Hindlimb muscle (tissue), 1 donor: ENCODE data around the gene RPL38. TPM values are rescaled to one million over a fixed set of nuclear protein-coding genes. Genes with fewer than 3 reads are reported as not detected.
A peak's percentile ranks its signal among the peaks of the same experiment; 100 is the strongest.
"Not testable (repeated sequence)": the region's sequence is repeated elsewhere in the genome, so short reads cannot be mapped to it uniquely, and the experiment has no call there.

Experiments
- DNase-seq: peaks from one replicate; pipeline ENCODE4 v3.0.0-alpha.2; 2013
- polyA plus RNA-seq: library from polyadenylated mRNA; unstranded; fragments of 120-200 nt; gene quantifications from one replicate; pipeline ENCODE4 v1.2.1, GENCODE V29; 2013; ENCODE audit not compliant: insufficient read length

The RPL38 gene
- polyA plus RNA-seq, 1 donor = 1,766 TPM

DNA sequence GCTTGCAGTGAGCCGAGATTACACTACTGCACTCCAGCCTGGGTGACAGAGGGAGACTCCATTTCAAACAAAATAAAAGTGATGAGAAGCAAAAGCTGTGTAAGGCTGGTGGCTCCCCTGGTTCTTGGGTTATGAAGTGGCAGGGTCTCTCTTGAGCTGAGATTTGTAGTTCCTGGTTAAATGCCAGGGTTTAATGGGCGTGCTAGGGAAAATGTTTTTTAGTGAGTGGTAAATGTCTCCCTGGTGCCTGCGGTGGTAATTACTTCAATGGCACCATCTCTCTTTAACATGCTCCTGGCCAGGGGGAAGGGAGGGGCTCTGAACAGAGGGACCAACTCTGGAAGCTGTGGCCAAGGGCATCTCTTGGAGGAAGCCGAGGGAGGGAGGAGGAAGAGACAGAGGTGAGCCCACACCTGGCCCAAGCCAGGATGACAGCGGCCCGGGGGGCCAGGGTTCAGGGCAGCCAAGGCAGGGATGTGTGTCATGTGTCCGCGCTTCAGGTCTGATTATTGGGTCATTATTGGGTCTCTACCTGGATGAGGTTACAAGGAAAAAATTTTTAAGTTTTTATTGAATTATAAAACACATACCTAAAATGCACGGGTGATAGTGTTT lies 17.8 kb upstream of the RPL38 start:
- no peak for DNase-seq

DNA sequence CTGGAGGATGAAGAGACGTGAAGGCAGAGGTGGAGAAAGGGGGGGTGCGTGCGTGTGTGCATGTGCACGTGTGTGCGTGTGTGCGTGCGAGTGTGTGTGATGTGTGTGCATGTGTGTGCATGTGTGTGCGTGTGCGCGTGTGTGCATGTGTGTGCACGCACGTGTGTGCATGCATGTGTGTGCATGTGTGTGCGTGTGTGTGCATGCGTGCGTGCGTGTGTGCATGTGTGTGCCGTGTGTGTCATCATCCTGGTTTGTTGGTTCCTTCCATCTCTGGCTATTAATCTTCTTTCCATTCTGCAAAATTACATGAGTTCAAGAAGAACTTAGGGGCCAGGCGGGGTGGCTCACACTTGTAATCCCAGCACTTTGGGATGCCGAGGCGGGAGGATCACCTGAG lies 17.0 kb upstream of the RPL38 start:
- no peak for DNase-seq

DNA sequence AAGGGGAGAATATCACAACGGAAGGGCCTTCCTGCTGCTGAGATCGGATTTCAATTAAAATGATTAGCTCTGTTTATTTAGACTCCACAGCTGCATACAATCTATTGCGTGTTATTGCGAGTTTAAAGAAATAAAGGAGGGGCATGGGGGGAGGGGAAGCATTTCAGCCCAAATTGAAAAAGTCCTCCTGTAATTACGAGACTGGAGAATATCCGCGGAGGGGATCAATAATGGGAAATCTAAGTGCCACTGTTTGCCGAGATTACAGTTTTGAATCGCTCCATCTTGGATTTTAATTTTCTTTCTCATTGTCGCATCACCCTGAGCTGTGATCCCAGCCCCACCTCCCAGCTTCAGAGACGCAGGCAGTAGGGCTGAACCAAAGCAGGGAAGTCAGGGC lies 15.7 kb upstream of the RPL38 start:
- no peak for DNase-seq

DNA sequence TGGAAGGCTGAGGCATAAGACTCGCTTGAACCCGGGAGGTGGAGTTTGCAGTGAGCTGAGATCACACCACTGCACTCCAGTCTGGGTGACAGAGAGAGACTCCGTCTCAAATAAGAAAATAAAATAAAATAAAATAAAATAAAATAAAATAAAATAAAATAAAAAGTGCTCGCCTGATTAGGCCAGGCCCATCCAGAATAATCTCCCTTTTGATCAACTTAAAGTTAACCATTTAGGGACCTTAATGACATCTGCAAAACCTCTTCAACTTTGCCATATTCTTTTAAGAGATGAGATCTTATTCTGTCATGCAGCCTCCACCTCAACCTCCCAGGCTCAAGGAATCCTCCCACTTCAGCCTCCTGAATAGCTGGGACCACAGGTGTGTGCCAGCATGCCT lies 14.8 kb upstream of the RPL38 start:
- not testable (repeated sequence) for DNase-seq

DNA sequence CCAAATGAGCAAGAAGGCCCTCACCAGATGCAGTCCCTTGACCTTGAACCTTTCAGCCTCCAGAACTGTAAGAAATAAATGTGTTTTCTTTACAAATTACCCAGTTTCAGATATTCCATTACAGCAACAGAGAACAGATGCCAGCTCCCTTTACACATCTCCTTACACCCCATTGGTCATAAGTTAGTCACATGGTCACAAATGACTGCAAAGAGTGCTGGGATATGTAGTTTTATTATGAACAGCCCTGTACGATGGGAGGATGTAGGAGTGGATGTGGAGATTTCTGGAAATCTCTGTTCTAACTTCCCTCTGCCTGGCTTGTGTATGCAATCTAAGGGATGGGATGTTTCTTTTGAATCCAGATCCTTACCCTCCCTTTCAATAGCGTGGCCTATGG lies 13.3 kb upstream of the RPL38 start:
- DNase-seq = no peak

DNA sequence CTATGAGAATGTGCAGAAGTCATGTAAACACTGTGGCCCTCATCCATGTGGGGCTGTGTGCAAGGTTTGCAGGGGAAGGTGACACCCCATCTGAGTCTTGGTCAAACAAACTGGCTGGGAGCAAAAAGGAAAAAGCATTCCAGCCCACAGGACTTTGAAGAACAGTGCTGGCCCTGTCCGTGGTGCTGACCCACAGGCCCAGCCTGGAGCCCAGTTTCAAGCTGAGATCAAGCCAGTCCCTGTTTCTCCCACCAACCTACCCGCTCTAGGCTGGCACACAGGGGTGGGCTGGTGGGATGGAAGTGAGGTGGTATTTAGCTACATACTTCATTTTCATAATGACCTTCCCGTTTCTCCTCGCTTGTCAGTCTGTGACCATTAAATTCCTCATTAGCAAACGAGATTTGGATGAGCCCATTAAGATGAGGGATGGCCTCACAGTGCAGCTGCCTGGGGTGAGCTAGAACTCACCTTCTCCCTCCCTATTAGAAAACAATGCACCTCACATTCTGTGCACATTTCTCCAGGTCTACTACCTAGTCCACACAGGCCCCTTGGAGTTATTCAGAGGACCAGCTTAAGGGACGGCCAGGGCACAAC lies 12.6 kb upstream of the RPL38 start:
- no peak for DNase-seq

DNA sequence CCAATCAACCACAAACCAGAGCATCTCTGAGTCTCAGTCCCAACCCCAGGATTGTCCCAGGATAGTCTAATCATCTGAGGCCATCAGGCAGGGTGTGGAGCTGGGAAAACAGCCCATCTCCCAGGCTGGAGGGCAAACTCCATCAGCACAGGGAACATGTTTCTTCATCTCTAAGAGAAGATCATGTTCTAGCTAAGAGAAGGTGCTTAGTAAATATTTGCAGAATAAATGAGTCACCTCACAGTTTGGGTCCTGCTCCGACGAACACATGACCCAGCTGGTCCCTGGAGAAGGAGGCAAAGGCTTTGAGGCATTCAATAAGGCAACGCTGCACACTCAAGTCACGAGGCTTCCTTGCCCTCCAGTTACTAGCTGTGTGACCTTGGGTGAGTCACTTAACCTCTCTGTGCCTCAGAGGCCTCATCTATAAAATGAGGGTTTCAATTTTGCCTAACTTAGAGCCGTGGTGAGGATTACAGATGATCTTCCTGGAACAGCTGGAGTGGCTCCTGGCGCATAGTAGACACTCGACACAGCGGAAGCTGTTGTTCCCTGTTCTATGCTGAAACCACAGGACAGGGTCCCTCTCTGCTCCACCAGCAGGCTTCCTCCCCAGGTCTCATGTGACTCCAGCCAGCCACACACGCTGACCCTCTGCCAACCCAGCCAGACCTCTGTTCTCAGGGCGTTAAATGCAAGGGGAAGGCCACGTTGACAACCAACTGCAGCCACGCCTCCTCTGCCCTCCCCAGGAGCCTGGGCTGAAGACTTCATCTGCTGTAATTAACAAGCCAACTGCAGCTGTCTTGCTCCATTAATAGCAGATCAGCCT lies 10.3 kb upstream of the RPL38 start:
- no peak for DNase-seq

DNA sequence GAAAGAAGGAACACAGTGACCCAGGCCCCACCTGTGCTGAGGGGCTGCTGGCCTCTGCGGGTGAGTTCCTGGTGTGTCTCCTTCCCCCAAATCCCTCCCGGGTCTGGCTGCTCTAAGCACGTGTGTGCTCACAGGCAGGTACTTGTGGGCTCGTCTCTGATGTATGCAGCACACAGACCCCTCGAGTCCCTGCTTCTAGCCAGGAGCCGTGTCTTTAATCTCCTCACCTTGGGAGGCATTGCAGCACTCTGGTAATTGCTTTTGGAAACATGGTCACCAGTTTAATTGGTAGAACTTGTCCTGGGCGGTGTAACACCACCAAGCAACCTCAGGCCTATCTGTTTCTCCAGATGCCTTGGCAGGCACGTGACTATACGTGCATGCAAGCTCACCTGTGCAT lies 8.8 kb upstream of the RPL38 start:
- no peak for DNase-seq

DNA sequence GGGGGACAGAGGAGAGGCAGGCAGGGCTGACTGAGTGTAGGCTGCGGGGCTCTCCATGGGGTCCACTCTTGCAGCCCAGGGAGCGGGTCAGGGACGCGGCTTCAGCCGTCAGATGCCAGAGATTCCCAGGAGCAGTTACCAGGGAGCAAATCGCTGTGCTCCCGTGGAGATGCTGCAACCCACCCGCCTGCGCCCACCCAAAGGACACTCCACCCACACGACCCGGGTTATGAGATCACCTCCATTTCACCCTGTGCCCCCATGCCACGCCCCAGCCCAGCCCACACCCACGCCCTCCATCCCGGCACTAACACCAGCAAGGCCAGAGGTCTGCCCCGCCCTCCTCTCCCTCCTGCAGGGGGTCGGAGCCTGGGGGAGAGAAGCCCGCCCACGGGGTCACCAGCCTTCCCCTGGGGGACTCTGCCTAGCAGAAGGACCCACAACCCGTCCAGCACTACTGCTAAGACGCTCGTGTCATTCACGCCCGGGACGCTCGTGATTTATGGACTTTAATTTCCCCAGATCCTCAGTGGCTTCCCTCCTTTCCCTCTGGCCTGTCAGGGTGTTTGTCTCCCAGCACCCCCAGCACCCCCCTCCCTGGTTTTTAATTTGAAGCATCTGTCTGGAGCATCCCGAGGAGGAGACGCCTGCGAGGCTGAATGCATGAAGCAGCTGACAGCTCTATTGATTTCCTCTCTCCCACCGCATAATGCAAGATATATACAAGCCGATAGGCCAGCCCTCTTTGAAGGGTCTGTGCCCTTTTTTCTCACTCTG lies 6.7 kb upstream of the RPL38 start:
- DNase-seq = no peak

DNA sequence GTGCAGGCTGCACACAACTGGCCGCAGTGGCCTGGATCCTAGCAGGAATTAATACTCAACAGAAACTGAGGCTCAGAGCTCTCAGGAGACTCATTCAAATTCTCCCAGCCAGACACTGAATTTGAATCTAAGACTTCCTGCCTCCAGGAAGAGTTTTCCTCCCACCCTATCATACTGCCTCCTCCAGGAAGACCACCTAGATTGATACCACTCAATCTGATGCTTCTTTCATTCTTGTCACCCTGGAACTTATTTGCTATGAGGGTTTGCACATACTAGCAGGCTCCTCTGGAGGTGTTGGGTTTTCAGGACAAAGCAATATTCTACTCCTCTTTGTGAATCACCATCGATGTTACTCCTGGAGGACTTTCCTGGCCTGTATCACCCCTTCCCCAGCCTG lies 5.7 kb upstream of the RPL38 start:
- no peak for DNase-seq

DNA sequence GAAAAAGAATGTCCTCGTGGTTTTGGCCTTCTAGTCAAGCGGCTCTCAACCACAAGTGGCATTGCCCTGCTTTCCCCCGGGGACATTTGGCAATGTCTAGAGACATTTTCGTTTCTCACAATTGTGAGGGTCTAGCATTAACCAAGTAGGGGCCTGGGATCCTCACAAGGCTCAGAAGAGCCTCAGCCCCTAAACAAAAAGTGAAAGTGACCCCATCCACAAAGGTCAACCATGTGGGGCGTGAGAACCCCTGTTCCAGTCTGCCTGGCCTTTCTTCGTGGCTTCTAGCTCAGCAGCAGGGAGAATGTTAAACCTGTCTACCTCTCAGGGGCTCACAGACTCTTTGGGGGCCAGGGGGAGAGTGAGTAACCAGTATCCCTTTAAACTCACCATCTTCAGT lies 4.8 kb upstream of the RPL38 start:
- DNase-seq = no peak

DNA sequence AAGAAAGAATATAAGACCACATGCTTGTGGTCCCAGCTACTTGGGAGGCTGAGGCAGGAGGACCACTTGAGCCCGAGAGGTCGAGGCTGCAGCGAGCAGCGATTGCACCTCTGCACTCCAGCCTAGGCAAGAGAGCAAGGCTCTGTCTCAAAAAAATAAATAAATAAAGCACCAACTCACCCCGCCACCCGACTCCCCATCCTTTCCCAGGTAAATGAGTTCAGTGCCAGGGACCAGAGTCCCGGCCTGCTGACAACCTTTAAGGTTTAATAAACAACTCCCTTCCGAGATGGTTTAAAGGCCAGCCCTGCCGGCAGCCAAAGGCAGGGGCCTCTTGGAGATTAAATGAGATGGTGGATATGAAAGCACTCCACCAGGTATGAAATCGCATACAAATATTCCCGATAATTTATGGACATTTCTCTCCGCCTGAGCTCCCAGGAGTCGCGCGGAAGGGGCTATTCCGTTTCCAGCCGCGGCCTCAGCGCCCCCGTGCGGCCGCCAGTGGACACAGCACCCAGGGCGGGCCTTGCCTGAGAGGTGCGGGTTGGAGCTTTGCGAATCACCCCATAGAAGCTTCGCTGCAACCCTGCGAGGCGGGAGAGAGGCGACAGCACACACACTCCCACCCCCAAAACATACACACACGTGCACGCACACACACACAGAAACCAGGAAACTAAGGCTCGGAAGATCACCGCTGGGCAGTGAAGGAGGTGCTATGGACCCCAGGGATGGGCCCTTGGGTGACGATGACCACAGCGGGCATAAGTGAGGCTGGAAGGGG lies 4.0 kb upstream of the RPL38 start:
- peak; percentile 54 for DNase-seq

DNA sequence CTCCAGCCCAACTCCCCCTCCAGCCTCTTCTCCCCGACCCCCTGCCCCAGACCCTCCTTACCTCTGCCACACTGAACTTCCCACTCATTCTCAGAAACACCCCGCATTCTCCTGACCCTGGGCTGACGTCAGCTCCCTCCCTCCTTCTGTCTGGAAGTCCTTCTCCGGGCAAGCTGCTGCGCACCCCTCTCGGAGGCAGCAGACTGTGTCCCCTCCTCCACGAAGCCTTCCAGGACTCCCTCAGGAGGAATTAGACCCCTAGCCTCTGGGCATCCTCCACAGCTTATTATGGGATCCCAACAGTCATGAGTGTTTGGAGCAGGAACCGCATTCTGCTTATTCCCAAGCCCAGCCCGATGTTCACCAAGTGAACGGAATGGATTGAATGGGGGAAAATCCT lies 3.4 kb upstream of the RPL38 start:
- DNase-seq = no peak

DNA sequence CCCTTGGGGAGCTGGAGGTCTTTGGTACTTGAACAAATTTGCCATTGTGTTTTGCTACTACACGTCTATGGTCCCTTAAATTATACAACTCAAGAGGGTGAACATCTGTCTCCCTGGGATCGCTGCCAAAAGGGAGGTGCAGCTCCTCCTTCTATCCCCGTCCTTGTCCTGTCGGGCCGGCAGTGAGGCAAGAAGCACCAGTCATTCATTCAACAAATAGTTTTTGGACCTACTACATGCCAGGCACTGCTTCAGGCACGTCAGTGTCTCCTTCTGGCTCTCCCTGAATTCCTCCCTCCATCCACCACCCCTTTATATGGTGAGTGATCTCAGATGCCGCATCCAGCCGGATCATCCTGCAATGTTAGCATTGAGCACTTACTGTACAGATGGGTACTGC lies 2.2 kb upstream of the RPL38 start:
- peak; percentile 46 for DNase-seq

DNA sequence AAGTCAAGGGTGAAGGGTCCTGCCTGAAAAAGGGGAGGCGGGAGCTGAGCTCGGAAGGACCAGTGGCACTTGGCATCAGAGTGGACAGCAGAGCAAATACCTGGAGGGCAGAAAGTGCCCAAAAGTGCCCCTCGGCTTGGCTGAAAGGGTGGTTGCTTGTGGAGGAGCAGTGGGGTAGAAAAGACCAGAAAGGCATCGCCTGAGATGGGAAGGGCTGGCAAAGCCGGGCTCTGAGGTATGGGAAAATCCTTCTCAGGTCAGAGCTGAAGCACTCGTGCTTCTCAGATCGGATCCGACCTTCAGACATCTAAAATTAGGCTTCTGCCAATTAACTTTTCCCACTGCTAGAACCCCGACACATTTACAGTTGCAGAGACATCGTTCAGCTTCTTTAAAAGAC lies 1.5 kb upstream of the RPL38 start:
- DNase-seq = no peak

DNA sequence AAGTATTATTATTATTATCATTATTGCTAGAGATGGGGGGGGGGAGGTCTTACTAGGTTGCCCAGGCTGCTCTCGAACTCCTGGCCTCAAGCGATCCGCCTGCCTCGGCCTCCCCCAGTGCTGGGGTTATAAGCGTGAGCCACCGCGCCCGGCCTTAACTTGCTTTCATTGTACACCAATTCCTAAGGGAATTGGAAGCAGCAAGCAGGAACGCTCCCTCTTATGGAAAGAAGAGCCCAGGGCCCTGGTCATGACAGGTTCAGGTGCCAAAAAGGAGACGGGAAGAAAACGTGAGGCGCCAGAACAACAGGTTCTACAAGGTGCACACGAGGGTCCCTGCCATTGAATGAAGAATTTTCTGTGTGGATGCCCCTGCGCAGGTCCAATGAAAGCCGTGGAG lies 540 bp upstream of the RPL38 start:
- no peak for DNase-seq

DNA sequence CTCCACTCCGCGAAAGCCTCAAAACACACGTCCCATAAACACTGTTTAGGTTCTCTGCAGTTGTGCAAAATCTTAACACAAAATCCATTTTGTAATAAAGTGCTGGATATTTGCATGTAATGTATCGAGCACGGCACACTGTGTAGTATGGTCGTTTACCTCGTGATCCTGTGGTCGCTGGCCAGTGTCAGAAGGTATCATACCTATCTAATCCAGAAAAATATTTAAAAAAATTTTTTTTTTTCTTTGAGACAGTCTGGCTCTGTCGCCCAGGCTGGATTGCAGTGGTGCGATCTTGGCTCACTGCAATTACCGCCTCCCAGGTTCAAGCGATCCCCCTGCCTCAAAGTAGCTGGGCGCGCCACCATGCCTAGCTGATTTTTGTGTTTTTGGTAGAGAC lies 996 bp downstream of the RPL38 start:
- DNase-seq = no peak

DNA sequence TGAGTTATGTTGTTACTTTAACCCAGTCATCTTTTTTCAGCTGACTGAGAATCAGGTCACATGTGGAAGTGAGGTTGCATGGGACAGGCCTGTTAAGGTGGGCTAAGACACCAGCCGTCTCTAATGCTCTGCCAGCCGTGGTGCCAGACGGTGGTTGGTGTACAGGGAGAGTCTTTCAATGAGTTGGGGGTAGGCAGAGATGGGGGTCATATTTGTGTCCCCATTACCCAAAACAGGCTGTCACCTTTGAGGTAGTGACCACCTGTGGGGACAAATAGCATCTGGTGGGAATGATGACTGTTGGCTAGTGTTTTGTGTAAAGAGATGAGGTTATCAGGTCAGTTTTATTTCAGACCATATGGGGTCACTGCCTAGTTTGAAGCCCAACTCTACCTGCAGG lies 1.8 kb downstream of the RPL38 start:
- DNase-seq = no peak

DNA sequence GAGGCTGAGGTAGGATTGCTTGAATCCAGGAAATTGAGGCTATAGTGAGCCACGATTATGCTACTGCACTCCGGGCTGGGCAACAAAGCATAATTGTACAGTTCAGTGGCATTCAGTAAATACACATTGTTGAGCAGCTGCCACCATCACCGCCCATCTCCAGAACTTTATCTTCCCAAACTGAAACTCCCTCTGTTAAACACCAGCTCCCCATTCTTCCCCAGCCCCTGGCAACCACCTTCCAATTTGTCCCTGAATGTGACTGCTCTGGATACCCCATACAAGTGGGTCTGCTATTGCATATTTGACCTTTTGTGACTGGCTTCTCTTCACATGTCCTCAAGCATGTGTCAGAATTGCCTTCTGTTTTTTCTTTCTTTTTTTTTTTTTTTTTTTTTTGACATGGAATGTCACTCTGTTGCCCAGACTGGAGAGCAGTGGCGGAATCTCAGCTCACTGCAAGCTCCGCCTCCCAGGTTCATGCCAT lies 2.9 kb downstream of the RPL38 start:
- no peak for DNase-seq

DNA sequence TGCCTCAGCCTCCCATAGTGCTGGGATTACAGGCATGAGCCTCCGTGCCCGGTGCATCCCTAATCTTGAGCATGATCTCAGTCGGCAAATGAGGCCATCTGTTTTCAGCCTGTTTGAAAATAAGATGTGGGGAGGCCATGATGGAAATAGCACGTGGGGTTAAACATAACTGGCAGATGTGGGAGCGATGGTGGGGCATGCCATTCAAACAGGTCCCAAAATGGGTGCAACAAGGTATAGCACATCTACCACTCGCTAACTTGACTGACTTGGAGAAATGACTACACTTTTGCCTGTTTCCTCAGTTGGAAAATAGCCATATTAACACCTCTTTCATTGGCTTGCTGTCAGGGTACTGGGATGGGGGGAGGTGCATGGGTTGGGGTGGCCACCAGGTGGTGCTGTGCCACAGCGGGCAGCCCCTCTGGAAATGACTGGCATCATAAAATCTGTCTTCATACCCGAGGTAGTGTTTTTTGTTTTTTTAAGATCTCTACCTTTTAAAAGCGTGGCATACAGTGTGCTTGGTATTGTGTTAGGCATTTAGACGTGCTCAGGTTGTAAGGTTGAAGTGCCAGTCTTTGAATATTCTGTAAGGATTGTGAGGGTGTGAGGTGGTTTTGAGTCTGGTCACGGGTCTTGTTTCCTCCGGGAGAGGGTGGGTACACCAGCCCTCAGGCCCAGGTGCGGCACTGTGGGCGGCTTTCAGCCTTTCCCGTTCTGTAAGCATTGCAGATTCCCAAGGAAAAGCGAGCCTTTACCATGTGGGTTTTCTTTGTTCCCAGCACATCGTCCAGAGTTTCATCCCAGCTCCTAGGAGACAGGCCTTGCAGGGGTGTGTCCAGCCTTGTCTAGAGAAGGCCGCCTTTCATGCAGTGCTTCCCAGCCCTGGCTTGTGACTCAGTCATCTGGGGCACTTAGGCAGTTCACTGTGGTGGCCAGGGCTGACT lies 7.0 kb downstream of the RPL38 start:
- peak; percentile 72 for DNase-seq
